Adipocyte (in vitro differentiated cells): ENCODE results near the gene ZDHHC11.

Experiments
- DNase-seq: peaks from one replicate; pipeline ENCODE4 v3.0.0-alpha.2; 2015; ENCODE audit warnings: low read depth
- H3K27me3 ChIP-seq: replicated peaks from 2 replicates; pipeline ENCODE4 v1.7.0; 2013; ENCODE audit warnings: mild to moderate bottlenecking, low read length, moderate library complexity; ENCODE audit not compliant: control insufficient read depth, insufficient read depth
- H3K36me3 ChIP-seq: 2 replicates; pipeline ENCODE4 v1.7.0; 2013; ENCODE audit warnings: low read length, mild to moderate bottlenecking, moderate library complexity; ENCODE audit not compliant: control insufficient read depth, insufficient read depth, severe bottlenecking
- H3K4me1 ChIP-seq: 2 replicates; pipeline ENCODE4 v1.7.0; 2013; ENCODE audit warnings: mild to moderate bottlenecking, low read length, moderate library complexity; ENCODE audit not compliant: control insufficient read depth, insufficient read depth
- H3K4me3 ChIP-seq: 2 replicates; pipeline ENCODE4 v1.7.0; 2013; ENCODE audit warnings: mild to moderate bottlenecking, low read length, moderate library complexity
- H3K9ac ChIP-seq: 2 replicates; pipeline ENCODE4 v1.7.0; 2013; ENCODE audit warnings: mild to moderate bottlenecking, low read length, moderate library complexity
- H3K9me3 ChIP-seq: 2 replicates; pipeline ENCODE4 v1.7.0; 2013; ENCODE audit warnings: mild to moderate bottlenecking, low read length, moderate library complexity; ENCODE audit not compliant: control insufficient read depth

Gene ZDHHC11

GRCh38 chr5:864492-865167 lies 13.8 kb upstream of the ZDHHC11 start:
- H3K4me1 ChIP-seq: peaks cover 5% of the 10 kb centered on the region
- no peaks in the 10 kb centered on the region for H3K27me3 ChIP-seq
- DNase-seq: no peak
- no peak overlapping the region for H3K9ac ChIP-seq
- no peak overlapping the region for H3K4me3 ChIP-seq
- peaks cover 40% of the 10 kb centered on the region for H3K36me3 ChIP-seq
- no peaks in the 10 kb centered on the region for H3K9me3 ChIP-seq

- no peak for DNase-seq
- peaks cover 27% of the 10 kb centered on the region for H3K36me3 ChIP-seq
These were observed 12.5 kb upstream of the ZDHHC11 start for GRCh38 chr5:863244-863805.

GRCh38 chr5:862367-863243 lies 11.8 kb upstream of the ZDHHC11 start:
- H3K36me3 ChIP-seq: peaks cover 20% of the 10 kb centered on the region
- no peak overlapping the region for H3K9ac ChIP-seq
- no peaks in the 10 kb centered on the region for H3K27me3 ChIP-seq
- peaks cover 5% of the 10 kb centered on the region for H3K4me1 ChIP-seq
- DNase-seq: no peak
- H3K9me3 ChIP-seq: no peaks in the 10 kb centered on the region
- no peak overlapping the region for H3K4me3 ChIP-seq

More at GRCh38 chr5:863244-863805, 12.5 kb upstream of the ZDHHC11 start:
- H3K9me3 ChIP-seq: no peaks in the 10 kb centered on the region
- H3K4me1 ChIP-seq: peaks cover 5% of the 10 kb centered on the region
- no peak overlapping the region for H3K4me3 ChIP-seq
- no peak overlapping the region for H3K9ac ChIP-seq
- no peaks in the 10 kb centered on the region for H3K27me3 ChIP-seq

GRCh38 chr5:861442-862366 lies 10.9 kb upstream of the ZDHHC11 start:
- no peak overlapping the region for H3K9ac ChIP-seq
- H3K36me3 ChIP-seq: peaks cover 11% of the 10 kb centered on the region
- H3K4me3 ChIP-seq: no peak overlapping the region
- no peaks in the 10 kb centered on the region for H3K27me3 ChIP-seq
- no peaks in the 10 kb centered on the region for H3K4me1 ChIP-seq
- DNase-seq: no peak
- H3K9me3 ChIP-seq: no peaks in the 10 kb centered on the region

- Histone ChIP-seq H3K9me3 (no peaks in the 10 kb centered on the region), H3K27me3 (peaks cover 4% of the 10 kb centered on the region)
These were observed 9.8 kb upstream of the ZDHHC11 start for GRCh38 chr5:860506-861150.

GRCh38 chr5:859798-860296 lies 9.1 kb upstream of the ZDHHC11 start:
- Histone ChIP-seq H3K9me3 (no peaks in the 10 kb centered on the region), H3K9ac (no peak overlapping the region), H3K4me3 (no peak overlapping the region), H3K36me3 (peaks cover 11% of the 10 kb centered on the region), H3K4me1 (no peaks in the 10 kb centered on the region), H3K27me3 (peaks cover 4% of the 10 kb centered on the region)
- DNase-seq: no peak

More at GRCh38 chr5:860506-861150, 9.8 kb upstream of the ZDHHC11 start:
- Histone ChIP-seq H3K4me3 (no peak overlapping the region), H3K9ac (no peak overlapping the region), H3K36me3 (peaks cover 11% of the 10 kb centered on the region), H3K4me1 (no peaks in the 10 kb centered on the region)
- DNase-seq: no peak

- Histone ChIP-seq H3K4me1 (no peaks in the 10 kb centered on the region), H3K27me3 (peaks cover 5% of the 10 kb centered on the region), H3K9ac (no peak overlapping the region), H3K9me3 (no peaks in the 10 kb centered on the region), H3K36me3 (peaks cover 9% of the 10 kb centered on the region), H3K4me3 (no peak overlapping the region)
- no peak for DNase-seq
These were observed 8.6 kb upstream of the ZDHHC11 start for GRCh38 chr5:859391-859790.

GRCh38 chr5:858726-859125 lies 7.9 kb upstream of the ZDHHC11 start:
- Histone ChIP-seq H3K9ac (no peak overlapping the region), H3K4me1 (no peaks in the 10 kb centered on the region), H3K9me3 (no peaks in the 10 kb centered on the region), H3K4me3 (no peak overlapping the region), H3K36me3 (peaks cover 3% of the 10 kb centered on the region), H3K27me3 (peaks cover 7% of the 10 kb centered on the region)
- DNase-seq: no peak

GRCh38 chr5:856531-857425 lies 6.0 kb upstream of the ZDHHC11 start:
- DNase-seq: no peak
- no peaks in the 10 kb centered on the region for H3K36me3 ChIP-seq
- H3K4me3 ChIP-seq: no peak overlapping the region
- H3K9ac ChIP-seq: no peak overlapping the region
- H3K27me3 ChIP-seq: peaks cover 18% of the 10 kb centered on the region
- H3K9me3 ChIP-seq: no peaks in the 10 kb centered on the region
- H3K4me1 ChIP-seq: no peaks in the 10 kb centered on the region
